HepG2 (cell line): ENCODE measurements around the gene CARTPT. TPM values are rescaled to one million over a fixed set of nuclear protein-coding genes. Genes with fewer than 3 reads are reported as not detected.

Source experiments
- ATAC-seq: fragments of 200-7000 bp; cut with Tn5 transposase; 3 replicates; pipeline ENCODE4 v1.9.1; 2020; ENCODE audit warnings: mild to moderate bottlenecking, moderate library complexity
- BruUV-seq: library from RNA; stranded (reverse); fragments of 400-500 nt; replicated peaks from 2 replicates; lab custom pipeline; 2021; lab: Mats Ljungman, UMichigan
- CTCF ChIA-PET: fragments of 300-600 bp; formaldehyde crosslinking; extraction: SDS; loops from one replicate; lab custom pipeline; 2021; ENCODE audit warnings: low total read pairs, inconsistent platforms, low intra/inter-chr PET ratio; lab: Yijun Ruan, JAX
- POLR2A ChIA-PET: fragments of 350-600 bp; sonication (Branson Sonifier 250); formaldehyde crosslinking; loops from one replicate; lab custom pipeline; 2020; ENCODE audit warnings: antibody characterized with exemption, inconsistent platforms; lab: Yijun Ruan, JAX
- DNase-seq: peaks from one replicate; pipeline ENCODE4 v3.0.0-alpha.2; 2015; ENCODE audit warnings: low spot score
- FAIRE-seq: peaks from 3 replicates; lab custom pipeline; 2011; peaks lifted over from hg19 to GRCh38; lab: Jason Lieb, UNC
- H2AFZ ChIP-seq: one replicate; pipeline ENCODE4 v1.6.1; 2011; ENCODE audit warnings: low read length, inconsistent platforms
- H3K27ac ChIP-seq: fragments of 300-600 bp; 3 replicates; pipeline ENCODE4 v1.8.0; 2011; ENCODE audit warnings: mixed run types, mild to moderate bottlenecking, mixed read lengths, low read length, inconsistent platforms; ENCODE audit not compliant: insufficient read depth; ENCODE audit errors: extremely low read length
- H3K27me3 ChIP-seq, 2 experiments: fragments of 200-600 bp in 1 of 2; 2 replicates in 1 of 2; 3 replicates in 1 of 2; pipeline versions ENCODE4 v1.6.0 to v1.8.0; 2011; ENCODE audit warnings: low read length in 2 of 2, mild to moderate bottlenecking in 2 of 2, moderate library complexity in 2 of 2, inconsistent platforms in 1 of 2; ENCODE audit not compliant: insufficient read depth in 2 of 2, control insufficient read depth in 1 of 2
- H3K36me3 ChIP-seq, 2 experiments: fragments of 200-600 bp in 1 of 2; replicated peaks in 1 of 2; 2 replicates in 1 of 2; 3 replicates in 1 of 2; pipeline versions ENCODE4 v1.5.1 to v1.8.0; 2011; ENCODE audit warnings: low read length in 2 of 2, inconsistent platforms in 1 of 2; ENCODE audit not compliant: insufficient read depth in 2 of 2, control insufficient read depth in 1 of 2
- H3K4me1 ChIP-seq: 2 replicates; pipeline ENCODE4 v1.5.1; 2012; ENCODE audit warnings: low read length, inconsistent platforms; ENCODE audit not compliant: insufficient read depth
- H3K4me2 ChIP-seq: 2 replicates; pipeline ENCODE4 v1.6.0; 2011; ENCODE audit warnings: low read depth, low read length, inconsistent platforms
- H3K4me3 ChIP-seq, 3 experiments: fragments of 200-600 bp in 1 of 3; sonication (generic), shearing (Covaris generic) in 1 of 3; replicated peaks in 1 of 3; 2 replicates each; pipeline ENCODE4 v1.5.1; 2011 to 2016; ENCODE audit warnings: low read length in 3 of 3, inconsistent platforms in 2 of 3, low read depth in 2 of 3, mild to moderate bottlenecking in 2 of 3, control low read depth in 1 of 3, mixed read lengths in 1 of 3; ENCODE audit not compliant: insufficient read depth in 1 of 3
- H3K79me2 ChIP-seq: one replicate; pipeline ENCODE4 v1.6.1; 2011; ENCODE audit warnings: low read length, inconsistent platforms; ENCODE audit not compliant: insufficient read depth
- H3K9ac ChIP-seq: 2 replicates; pipeline ENCODE4 v1.6.0; 2011; ENCODE audit warnings: mild to moderate bottlenecking, low read depth, low read length, inconsistent platforms; ENCODE audit not compliant: insufficient read depth
- H3K9me3 ChIP-seq: 2 replicates; pipeline ENCODE4 v1.5.1; 2012; ENCODE audit warnings: mild to moderate bottlenecking, low read length
- H4K20me1 ChIP-seq: 2 replicates; pipeline ENCODE4 v1.6.0; 2011; ENCODE audit warnings: inconsistent platforms, mild to moderate bottlenecking, low read length, moderate library complexity; ENCODE audit not compliant: insufficient read depth
- AHR ChIP-seq: IDR thresholded peaks from 2 replicates; pipeline ENCODE4 v1.6.1; 2018; ENCODE audit warnings: missing genetic modification reagents, missing compliant biosample characterization
- ARNTL ChIP-seq: sonication (generic); formaldehyde crosslinking; IDR thresholded peaks from 2 replicates; pipeline ENCODE4 v1.4.0; 2020; ENCODE audit warnings: mild to moderate bottlenecking, missing genetic modification reagents
- FOXJ3 ChIP-seq: sonication (generic); formaldehyde crosslinking; IDR thresholded peaks from 2 replicates; pipeline ENCODE4 v1.4.0; 2020; ENCODE audit warnings: missing genetic modification reagents, mild to moderate bottlenecking, borderline replicate concordance
- LCORL ChIP-seq, 2 experiments: fragments of 450-650 bp in 1 of 2; sonication (generic) in 1 of 2; formaldehyde crosslinking in 1 of 2; IDR thresholded peaks; 2 replicates each; pipeline versions ENCODE4 v1.5.0 to v1.6.1; 2017 to 2020; ENCODE audit warnings: antibody characterized with exemption in 1 of 2, missing genetic modification reagents in 1 of 2
- NFE2L2 ChIP-seq: fragments of 150-350 bp; IDR thresholded peaks from 2 replicates; pipeline ENCODE4 v1.6.1; 2014; ENCODE audit warnings: low read length
- SYNCRIP ChIP-seq: fragments of 200-400 bp; formaldehyde crosslinking; IDR thresholded peaks from 2 replicates; pipeline ENCODE4 v1.6.1; 2018; ENCODE audit warnings: mild to moderate bottlenecking, low read depth, low read length; ENCODE audit not compliant: insufficient read depth
- ZFY ChIP-seq: sonication (generic); formaldehyde crosslinking; IDR thresholded peaks from 2 replicates; pipeline ENCODE4 v1.4.0; 2020; ENCODE audit warnings: missing genetic modification reagents
- ZNF776 ChIP-seq: sonication (generic); formaldehyde crosslinking; IDR thresholded peaks from 2 replicates; pipeline ENCODE4 v1.4.0; 2020; ENCODE audit warnings: mild to moderate bottlenecking, missing genetic modification reagents
- WGBS: methylation state at CpG from one replicate; pipeline ENCODE4 v1.1.6; 2017; ENCODE audit warnings: low lambda C conversion rate; 5-methylcytosine and 5-hydroxymethylcytosine counted together
- in situ Hi-C: cut with HindIII; loops from 2 replicates; pipeline ENCODE4 v1.10.0; 2017; ENCODE audit warnings: low pct_unique_long_range_greater_than_20kb; ENCODE audit not compliant: extremely low pct_ligation_motif_present
- intact Hi-C: fragments of 100-400 bp; cut with micrococcal nuclease; formaldehyde crosslinking; loops from one replicate; pipeline ENCODE4 v1.10.0; 2022; ENCODE audit not compliant: unreplicated experiment
- polyA plus RNA-seq, 8 experiments: library from polyadenylated mRNA; depleted of rRNA in 3 of 8; stranded (reverse) in 7 of 8; unstranded in 1 of 8; fragments of >200 nt; fragmentation: Illumina TruSeq in 4 of 8; extraction: Trizol in 4 of 8; gene quantifications; 2 replicates each; pipeline versions ENCODE4 v1.2.1 to v1.2.3, GENCODE V29; 2011 to 2016; ENCODE audit warnings: low read depth in 4 of 8, missing spikeins in 1 of 8, mixed read lengths in 1 of 8; ENCODE audit not compliant: insufficient read depth in 1 of 8
- total RNA-seq, 5 experiments: library from RNA; depleted of rRNA; stranded (reverse); fragments of >200 nt; fragmentation: Illumina TruSeq; extraction: Trizol; gene quantifications; 2 replicates each; pipeline ENCODE4 v1.2.3, GENCODE V29; 2016; ENCODE audit warnings: low read depth in 1 of 5
- TF ChIP-seq, protein P1 (sequence below): sonication (generic); formaldehyde crosslinking; IDR thresholded peaks from 2 replicates; pipeline ENCODE4 v1.5.0; 2020; ENCODE audit warnings: mild to moderate bottlenecking, missing genetic modification reagents

The CARTPT gene
- total and polyA plus RNA-seq, 2 of the 13 experiments (the other 11 are each of a cell fraction or from before 2014, with no cell fraction given): not detected

DNA sequence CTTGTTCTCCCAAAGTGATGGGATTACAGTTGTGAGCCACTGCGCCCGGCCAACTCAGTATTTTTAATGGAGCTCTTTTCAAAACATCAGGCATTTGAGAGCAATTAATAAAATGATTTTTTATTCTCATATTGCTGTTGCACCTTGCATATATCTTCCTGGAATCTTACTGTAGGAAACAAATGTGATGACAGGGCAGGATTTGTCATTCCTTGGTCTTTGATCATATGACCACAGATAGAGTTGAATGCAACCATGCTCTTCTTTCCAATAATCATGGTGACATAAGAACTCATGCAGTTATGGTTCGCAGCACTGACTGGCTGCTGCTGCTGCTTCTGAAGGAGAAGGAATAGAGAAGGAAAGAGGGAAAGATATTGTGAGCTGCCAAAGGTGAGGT lies 28.1 kb downstream of the CARTPT start (continued):
- no peak for TF ChIP-seq LCORL (IDR thresholded peaks at IDR 0.05)
- no peak for TF ChIP-seq LCORL (CRISPR knock-in tag; IDR thresholded peaks at IDR 0.05)
- TF ChIP-seq AHR: no peak
- TF ChIP-seq SYNCRIP: no peak

DNA sequence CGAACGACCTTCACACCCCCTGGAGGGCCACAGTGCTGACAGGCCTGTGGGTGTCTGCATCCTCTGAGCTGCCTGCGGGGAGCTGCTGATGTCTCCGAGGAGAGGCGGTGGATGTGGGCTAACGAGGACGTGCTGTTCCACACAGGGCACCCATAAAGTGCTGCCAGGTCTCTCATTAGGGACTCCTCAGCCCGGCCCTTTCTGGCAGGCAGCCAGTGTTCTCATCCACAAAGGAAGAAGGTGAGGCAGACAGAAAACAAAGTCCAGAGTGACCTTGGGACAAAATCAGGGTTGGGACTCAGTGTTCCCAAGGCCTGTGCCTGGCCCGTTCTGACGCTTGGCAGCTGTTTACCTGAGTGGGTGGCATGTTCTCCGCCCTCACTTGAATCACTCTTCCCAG lies 29.3 kb downstream of the CARTPT start:
- ATAC-seq (no peak), DNase-seq (no peak), FAIRE-seq (no peak)
- no peaks in the 10 kb centered on the region for H3K36me3 ChIP-seq
- in situ Hi-C loops: no loop called here
- no peak overlapping the region for H3K4me3 ChIP-seq
- no peak overlapping the region for H3K4me2 ChIP-seq
- ChIA-PET POLR2A (no interaction called here), CTCF (no interaction called here)
- H3K27me3 ChIP-seq: no peaks in the 10 kb centered on the region
- intact Hi-C loops: no loop called here
- H3K79me2 ChIP-seq: no peaks in the 10 kb centered on the region
- no peak for TF ChIP-seq FOXJ3 (CRISPR knock-in tag)
- no peak for TF ChIP-seq ARNTL (CRISPR knock-in tag)
- TF ChIP-seq ZFY (CRISPR knock-in tag): no peak
- TF ChIP-seq, protein P1, sequence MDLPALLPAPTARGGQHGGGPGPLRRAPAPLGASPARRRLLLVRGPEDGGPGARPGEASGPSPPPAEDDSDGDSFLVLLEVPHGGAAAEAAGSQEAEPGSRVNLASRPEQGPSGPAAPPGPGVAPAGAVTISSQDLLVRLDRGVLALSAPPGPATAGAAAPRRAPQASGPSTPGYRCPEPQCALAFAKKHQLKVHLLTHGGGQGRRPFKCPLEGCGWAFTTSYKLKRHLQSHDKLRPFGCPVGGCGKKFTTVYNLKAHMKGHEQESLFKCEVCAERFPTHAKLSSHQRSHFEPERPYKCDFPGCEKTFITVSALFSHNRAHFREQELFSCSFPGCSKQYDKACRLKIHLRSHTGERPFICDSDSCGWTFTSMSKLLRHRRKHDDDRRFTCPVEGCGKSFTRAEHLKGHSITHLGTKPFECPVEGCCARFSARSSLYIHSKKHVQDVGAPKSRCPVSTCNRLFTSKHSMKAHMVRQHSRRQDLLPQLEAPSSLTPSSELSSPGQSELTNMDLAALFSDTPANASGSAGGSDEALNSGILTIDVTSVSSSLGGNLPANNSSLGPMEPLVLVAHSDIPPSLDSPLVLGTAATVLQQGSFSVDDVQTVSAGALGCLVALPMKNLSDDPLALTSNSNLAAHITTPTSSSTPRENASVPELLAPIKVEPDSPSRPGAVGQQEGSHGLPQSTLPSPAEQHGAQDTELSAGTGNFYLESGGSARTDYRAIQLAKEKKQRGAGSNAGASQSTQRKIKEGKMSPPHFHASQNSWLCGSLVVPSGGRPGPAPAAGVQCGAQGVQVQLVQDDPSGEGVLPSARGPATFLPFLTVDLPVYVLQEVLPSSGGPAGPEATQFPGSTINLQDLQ (CRISPR knock-in tag): no peak
- TF ChIP-seq NFE2L2: no peak
- TF ChIP-seq ZNF776 (CRISPR knock-in tag): no peak
- WGBS: 34% methylated on average over 11 of the region's 11 CpGs
- no peaks in the 10 kb centered on the region for H4K20me1 ChIP-seq
- H3K4me1 ChIP-seq: peaks cover 31% of the 10 kb centered on the region
- no peak overlapping the region for H2AFZ ChIP-seq
- H3K27ac ChIP-seq: no peak overlapping the region
- no TSS peak for BruUV-seq
- H3K9me3 ChIP-seq: no peaks in the 10 kb centered on the region
- H3K9ac ChIP-seq: no peak overlapping the region
